Measurements from ENCODE around the gene RHOT1. TPM values are rescaled to one million over a fixed set of nuclear protein-coding genes. Genes with fewer than 3 reads are reported as not detected.

RHOT1 gene
- total RNA-seq, 1 experiment from 2014 or later: 23.0 TPM

GRCh38 chr17:32223703-32224102 lies 81.4 kb downstream of the RHOT1 start:
- intact Hi-C loops (cut with micrococcal nuclease; ENCODE audit: unreplicated experiment): no loop called here
- H3K9me3 Mint-ChIP-seq (ENCODE audit: low read depth, unreplicated experiment): no peaks in the 10 kb centered on the region
- CTCF ChIA-PET: no interaction called here

DNA sequence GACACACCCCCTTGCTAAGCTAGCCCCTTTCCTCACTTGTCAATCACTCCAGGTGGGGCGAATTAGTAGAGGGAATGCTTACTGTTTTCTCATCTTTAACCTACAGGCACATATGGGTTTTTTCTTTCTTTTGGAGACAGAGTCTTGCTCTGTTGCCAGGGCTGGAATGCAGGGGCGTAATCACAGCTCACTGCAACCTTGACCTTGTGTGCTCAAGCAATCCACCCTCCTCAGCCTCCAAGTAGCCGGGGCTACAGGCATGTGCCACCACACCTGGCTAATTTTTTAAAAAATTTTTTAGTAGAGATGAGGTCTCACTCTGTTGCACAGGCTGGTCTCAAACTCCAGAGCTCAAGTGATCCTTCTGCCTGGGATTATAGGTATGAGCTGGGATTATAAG lies 84.6 kb downstream of the RHOT1 start:
- H3K36me3 Mint-ChIP-seq (ENCODE audit: insufficient read depth, unreplicated experiment): no peaks in the 10 kb centered on the region
- H3K27ac Mint-ChIP-seq (ENCODE audit: unreplicated experiment): no peak overlapping the region
- no peaks in the 10 kb centered on the region for H3K27me3 Mint-ChIP-seq (ENCODE audit: unreplicated experiment)
- no peak overlapping the region for H3K4me3 Mint-ChIP-seq (ENCODE audit: low read depth, unreplicated experiment)
- CTCF ChIA-PET: interaction anchor here (0.5 kb wide), 1 partner anchor 20 kb away, joined by 3 read pairs; no protein-coding TSS in a partner anchor
- intact Hi-C loops (cut with micrococcal nuclease; ENCODE audit: unreplicated experiment): no loop called here
- TF ChIP-seq, protein P1, sequence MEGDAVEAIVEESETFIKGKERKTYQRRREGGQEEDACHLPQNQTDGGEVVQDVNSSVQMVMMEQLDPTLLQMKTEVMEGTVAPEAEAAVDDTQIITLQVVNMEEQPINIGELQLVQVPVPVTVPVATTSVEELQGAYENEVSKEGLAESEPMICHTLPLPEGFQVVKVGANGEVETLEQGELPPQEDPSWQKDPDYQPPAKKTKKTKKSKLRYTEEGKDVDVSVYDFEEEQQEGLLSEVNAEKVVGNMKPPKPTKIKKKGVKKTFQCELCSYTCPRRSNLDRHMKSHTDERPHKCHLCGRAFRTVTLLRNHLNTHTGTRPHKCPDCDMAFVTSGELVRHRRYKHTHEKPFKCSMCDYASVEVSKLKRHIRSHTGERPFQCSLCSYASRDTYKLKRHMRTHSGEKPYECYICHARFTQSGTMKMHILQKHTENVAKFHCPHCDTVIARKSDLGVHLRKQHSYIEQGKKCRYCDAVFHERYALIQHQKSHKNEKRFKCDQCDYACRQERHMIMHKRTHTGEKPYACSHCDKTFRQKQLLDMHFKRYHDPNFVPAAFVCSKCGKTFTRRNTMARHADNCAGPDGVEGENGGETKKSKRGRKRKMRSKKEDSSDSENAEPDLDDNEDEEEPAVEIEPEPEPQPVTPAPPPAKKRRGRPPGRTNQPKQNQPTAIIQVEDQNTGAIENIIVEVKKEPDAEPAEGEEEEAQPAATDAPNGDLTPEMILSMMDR (IDR thresholded peaks at IDR 0.05; ENCODE audit: unreplicated experiment): no peak
- BruUV-seq (replicated peaks): no TSS peak
- H3K4me1 Mint-ChIP-seq (ENCODE audit: low read depth, unreplicated experiment): no peaks in the 10 kb centered on the region
- no peak for DNase-seq
- H3K9me3 Mint-ChIP-seq (ENCODE audit: low read depth, unreplicated experiment): no peaks in the 10 kb centered on the region

More at GRCh38 chr17:32223703-32224102, 81.4 kb downstream of the RHOT1 start:
- no peak overlapping the region for H3K27ac Mint-ChIP-seq (ENCODE audit: unreplicated experiment)
- H3K4me1 Mint-ChIP-seq (ENCODE audit: low read depth, unreplicated experiment): no peaks in the 10 kb centered on the region
- no peaks in the 10 kb centered on the region for H3K36me3 Mint-ChIP-seq (ENCODE audit: insufficient read depth, unreplicated experiment)
- TF ChIP-seq, protein P1 (IDR thresholded peaks at IDR 0.05; ENCODE audit: unreplicated experiment): no peak
- no TSS peak for BruUV-seq (replicated peaks)
- no peak overlapping the region for H3K4me3 Mint-ChIP-seq (ENCODE audit: low read depth, unreplicated experiment)
- no peak for DNase-seq
- H3K27me3 Mint-ChIP-seq (ENCODE audit: unreplicated experiment): no peaks in the 10 kb centered on the region

DNA sequence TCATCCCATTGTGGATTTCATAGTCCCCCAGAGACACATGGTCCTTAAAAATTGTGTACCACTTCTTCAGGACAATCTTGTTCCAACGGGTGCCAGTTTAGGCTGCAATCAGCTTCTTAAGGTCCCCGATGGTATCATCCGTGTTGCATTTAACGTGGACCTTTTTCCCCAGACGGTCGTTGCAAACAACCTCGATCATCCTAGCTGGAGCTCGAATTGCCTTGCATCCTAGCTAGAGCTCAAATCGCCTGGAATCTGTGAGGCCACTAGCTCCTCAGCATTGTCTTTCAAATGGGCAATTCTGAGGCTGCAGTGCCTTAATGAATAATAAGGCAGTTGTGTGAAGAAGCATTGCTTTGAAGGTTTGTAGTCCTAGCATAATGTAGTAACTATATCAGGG lies 85.6 kb downstream of the RHOT1 start:
- intact Hi-C loops (cut with micrococcal nuclease; ENCODE audit: unreplicated experiment): no loop called here
- Mint-ChIP-seq H3K4me1 (ENCODE audit: low read depth, unreplicated experiment) (no peaks in the 10 kb centered on the region), H3K36me3 (ENCODE audit: insufficient read depth, unreplicated experiment) (no peaks in the 10 kb centered on the region), H3K27me3 (ENCODE audit: unreplicated experiment) (no peaks in the 10 kb centered on the region), H3K9me3 (ENCODE audit: low read depth, unreplicated experiment) (no peaks in the 10 kb centered on the region), H3K27ac (ENCODE audit: unreplicated experiment) (no peak overlapping the region), H3K4me3 (ENCODE audit: low read depth, unreplicated experiment) (no peak overlapping the region)
- DNase-seq: no peak
- no TSS peak for BruUV-seq (replicated peaks)
- TF ChIP-seq, protein P1 (IDR thresholded peaks at IDR 0.05; ENCODE audit: unreplicated experiment): no peak
- CTCF ChIA-PET: no interaction called here

GRCh38 chr17:32235588-32235987 lies 93.3 kb downstream of the RHOT1 start:
- Mint-ChIP-seq H3K4me1 (ENCODE audit: low read depth, unreplicated experiment) (no peaks in the 10 kb centered on the region), H3K27me3 (ENCODE audit: unreplicated experiment) (no peaks in the 10 kb centered on the region), H3K27ac (ENCODE audit: unreplicated experiment) (no peak overlapping the region), H3K9me3 (ENCODE audit: low read depth, unreplicated experiment) (no peaks in the 10 kb centered on the region), H3K4me3 (ENCODE audit: low read depth, unreplicated experiment) (no peak overlapping the region), H3K36me3 (ENCODE audit: insufficient read depth, unreplicated experiment) (no peaks in the 10 kb centered on the region)
- BruUV-seq (replicated peaks): no TSS peak
- CTCF ChIA-PET: no interaction called here
- intact Hi-C loops (cut with micrococcal nuclease; ENCODE audit: unreplicated experiment): no loop called here
- DNase-seq: no peak
- TF ChIP-seq, protein P1 (IDR thresholded peaks at IDR 0.05; ENCODE audit: unreplicated experiment): no peak
